ENCODE data around the gene REST.
"Not testable (repeated sequence)": the region's sequence is repeated elsewhere in the genome, so short reads cannot be mapped to it uniquely, and the experiment has no call there.

REST gene

GRCh38 chr4:56907489-56908205, at the start of gene REST:
Gene REST (plus strand): TSS chr4:56907900. CDS start chr4:56910639, 2,739 bp downstream.
- DNase-seq (ENCODE audit: low spot score), result peak; percentile 60

- no peak for DNase-seq (ENCODE audit: low spot score)
These were observed 47.9 kb upstream of the REST start for GRCh38 chr4:56859841-56860240.

GRCh38 chr4:56860781-56861180, 46.9 kb upstream of the REST start:
- DNase-seq (ENCODE audit: low spot score), result no peak

- DNase-seq (ENCODE audit: low spot score), result no peak
These were observed 46.3 kb upstream of the REST start for GRCh38 chr4:56861360-56861759.

GRCh38 chr4:56863441-56864139, 44.1 kb upstream of the REST start:
- DNase-seq (ENCODE audit: low spot score), result no peak

- no peak for DNase-seq (ENCODE audit: low spot score)
These were observed 36.8 kb upstream of the REST start for GRCh38 chr4:56870946-56871345.

GRCh38 chr4:56871371-56871866, 36.3 kb upstream of the REST start:
- DNase-seq (ENCODE audit: low spot score), result no peak

GRCh38 chr4:56874166-56874565, 33.5 kb upstream of the REST start:
- no peak for DNase-seq (ENCODE audit: low spot score)

- no peak for DNase-seq (ENCODE audit: low spot score)
These were observed 32.8 kb upstream of the REST start for GRCh38 chr4:56874923-56875322.

GRCh38 chr4:56876264-56876663, 31.4 kb upstream of the REST start:
- no peak for DNase-seq (ENCODE audit: low spot score)

- DNase-seq (ENCODE audit: low spot score), result no peak
These were observed 27.7 kb upstream of the REST start for GRCh38 chr4:56879996-56880395.

GRCh38 chr4:56880572-56880971, 27.1 kb upstream of the REST start:
- DNase-seq (ENCODE audit: low spot score), result no peak

GRCh38 chr4:56884511-56884910, 23.2 kb upstream of the REST start:
- not testable (repeated sequence) for DNase-seq (ENCODE audit: low spot score)

- no peak for DNase-seq (ENCODE audit: low spot score)
These were observed 15.0 kb upstream of the REST start for GRCh38 chr4:56892691-56893090.

GRCh38 chr4:56897842-56898241, 9.9 kb upstream of the REST start:
- DNase-seq (ENCODE audit: low spot score), result not testable (repeated sequence)

- DNase-seq (ENCODE audit: low spot score), result not testable (repeated sequence)
These were observed 7.5 kb upstream of the REST start for GRCh38 chr4:56900186-56900585.

- no peak for DNase-seq (ENCODE audit: low spot score)
These were observed 5.0 kb upstream of the REST start for GRCh38 chr4:56902703-56903102.

- no peak for DNase-seq (ENCODE audit: low spot score)
These were observed 1.9 kb upstream of the REST start for GRCh38 chr4:56905796-56906195.

GRCh38 chr4:56906489-56907393, 959 bp upstream of the REST start:
- no peak for DNase-seq (ENCODE audit: low spot score)

- peak; percentile 82 for DNase-seq (ENCODE audit: low spot score)
These were observed 746 bp downstream of the REST start for GRCh38 chr4:56908206-56909085.
